ENCODE data around the gene PINK1.

PINK1 gene

DNA sequence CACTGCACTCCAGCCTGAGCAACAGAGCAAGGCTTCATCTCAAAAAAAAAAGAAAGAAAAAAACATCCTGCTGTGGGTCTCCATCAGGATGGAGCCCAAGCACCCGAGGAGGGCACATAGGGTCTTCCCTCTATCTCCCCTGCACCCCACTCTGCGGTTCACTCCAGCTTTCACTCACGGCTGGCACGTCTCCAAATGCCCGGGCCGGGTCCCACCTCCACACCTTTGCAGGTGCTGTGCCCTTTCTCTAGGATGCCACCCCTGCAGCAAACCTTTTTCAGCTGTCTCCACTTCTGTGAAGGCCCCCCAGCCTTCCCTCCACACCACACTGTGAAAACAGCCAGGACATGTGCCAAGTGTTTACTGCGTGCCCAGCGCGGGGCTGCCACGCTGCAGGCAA lies 50.4 kb downstream of the PINK1 start:
- no peak for DNase-seq

DNA sequence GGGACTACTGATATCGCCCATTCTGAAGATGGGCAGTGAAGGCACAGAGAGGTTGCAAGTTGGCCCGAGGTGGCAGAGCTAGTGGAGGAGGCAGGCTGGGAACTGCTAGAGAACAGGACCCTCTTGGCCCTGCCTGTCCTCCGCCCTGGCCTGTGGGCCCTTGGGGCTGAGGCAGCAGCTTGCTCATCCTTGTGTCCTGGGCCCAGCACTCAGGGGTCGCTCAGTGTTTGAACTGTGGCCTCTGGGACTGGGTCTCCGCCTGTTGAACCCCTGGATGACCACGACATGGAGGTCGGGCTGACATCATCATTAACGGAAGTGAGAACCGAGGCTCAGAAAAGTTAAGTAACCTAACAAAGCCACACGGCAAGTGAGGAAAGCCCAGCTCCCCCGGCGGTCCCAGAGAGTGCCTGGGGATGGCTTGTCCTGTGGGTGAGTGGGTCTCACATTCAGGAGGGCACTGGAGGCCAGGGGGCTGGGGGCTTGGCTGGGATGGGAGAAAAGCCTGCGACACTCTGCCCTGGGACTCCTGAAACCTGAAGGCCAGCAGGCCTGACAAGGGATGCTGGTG lies 50.9 kb downstream of the PINK1 start:
- no peak for DNase-seq

GRCh38 chr1:20684651-20685050 lies 51.4 kb downstream of the PINK1 start:
- DNase-seq, result no peak

GRCh38 chr1:20685099-20685662 lies 51.9 kb downstream of the PINK1 start:
- DNase-seq, result no peak

- no peak for DNase-seq
Measured at GRCh38 chr1:20685741-20686140, 52.5 kb downstream of the PINK1 start.

GRCh38 chr1:20686883-20687725 lies 53.8 kb downstream of the PINK1 start:
- DNase-seq, result no peak

DNA sequence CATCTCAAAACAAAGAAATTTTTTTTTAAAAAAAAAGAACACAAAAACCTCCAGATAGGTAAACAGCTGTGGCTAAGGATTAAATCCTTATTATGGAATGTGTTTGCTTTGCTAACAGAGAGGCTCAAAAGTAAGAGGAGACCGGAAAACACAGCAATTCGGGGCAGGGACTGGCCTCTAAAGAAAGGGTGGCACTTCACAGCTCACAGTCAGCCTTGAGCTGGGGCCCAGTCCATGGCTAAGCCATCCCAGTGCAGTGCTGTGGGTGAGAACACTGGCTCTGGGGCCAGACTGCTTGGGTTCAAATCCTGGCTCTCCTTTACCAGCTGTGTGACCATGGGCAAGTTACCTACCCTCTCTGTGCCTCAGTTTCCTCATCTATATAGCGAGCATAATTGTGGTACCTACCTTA lies 56.4 kb downstream of the PINK1 start:
- no peak for DNase-seq

DNA sequence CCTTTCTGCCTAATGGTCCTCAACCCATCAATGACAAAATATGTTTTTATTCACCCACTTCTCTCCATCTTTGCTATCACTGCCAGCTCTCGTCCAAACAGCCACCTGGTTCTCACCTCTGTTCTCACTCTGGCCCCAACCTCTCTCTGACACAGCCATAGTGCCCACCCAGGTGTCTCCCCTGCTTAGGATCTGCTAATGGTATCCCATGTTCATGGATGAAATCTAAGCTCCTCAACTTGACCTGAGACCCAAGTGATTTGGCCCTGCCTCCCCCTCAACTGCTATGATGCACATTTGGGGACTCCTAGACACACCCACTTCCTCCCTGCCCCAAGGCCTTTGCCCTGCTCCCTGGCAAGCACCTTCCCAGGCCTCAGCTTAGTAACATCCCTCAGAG lies 58.6 kb downstream of the PINK1 start:
- DNase-seq, result no peak

DNA sequence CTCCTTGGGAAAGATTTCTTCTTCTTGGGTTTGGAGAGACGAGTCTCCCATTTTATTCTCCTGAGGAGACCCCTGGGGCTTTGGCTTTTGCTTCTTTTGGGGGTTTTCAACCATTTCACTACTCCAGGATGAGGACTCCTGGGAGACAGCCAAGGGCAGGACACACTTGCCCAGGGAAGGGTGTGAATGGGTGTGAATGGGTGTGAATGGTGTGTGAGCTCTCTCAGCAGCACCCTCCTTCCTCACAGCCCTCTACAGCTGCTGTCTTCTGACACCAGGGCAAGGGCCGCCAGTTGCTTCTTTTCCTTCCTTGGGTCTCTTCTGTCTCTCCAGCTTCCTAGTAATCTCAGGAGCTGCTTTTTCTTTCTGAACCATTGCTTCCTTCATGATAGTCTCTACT lies 60.4 kb downstream of the PINK1 start:
- DNase-seq, result no peak

DNA sequence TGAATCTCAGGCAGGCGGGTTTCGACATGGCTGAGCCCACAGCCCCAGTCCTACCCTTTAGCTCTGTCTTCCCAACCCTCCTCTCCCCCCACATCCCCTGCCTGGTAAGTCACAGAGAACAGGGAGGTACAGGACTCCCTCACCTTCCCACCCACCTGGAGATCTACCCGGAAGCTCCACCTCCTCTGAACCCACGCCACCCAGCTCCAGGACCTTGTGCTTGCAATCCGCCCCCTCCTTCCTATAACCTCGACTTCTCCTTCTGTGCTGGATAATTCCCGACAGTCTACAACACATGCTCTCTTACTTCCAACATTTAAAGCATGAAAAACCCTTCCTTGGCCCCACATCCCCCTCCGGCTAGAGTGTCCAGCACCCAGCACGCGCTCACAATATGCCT lies 62.3 kb downstream of the PINK1 start:
- no peak for DNase-seq

GRCh38 chr1:20696397-20697333 lies 63.4 kb downstream of the PINK1 start:
- peak; percentile 74 for DNase-seq

DNA sequence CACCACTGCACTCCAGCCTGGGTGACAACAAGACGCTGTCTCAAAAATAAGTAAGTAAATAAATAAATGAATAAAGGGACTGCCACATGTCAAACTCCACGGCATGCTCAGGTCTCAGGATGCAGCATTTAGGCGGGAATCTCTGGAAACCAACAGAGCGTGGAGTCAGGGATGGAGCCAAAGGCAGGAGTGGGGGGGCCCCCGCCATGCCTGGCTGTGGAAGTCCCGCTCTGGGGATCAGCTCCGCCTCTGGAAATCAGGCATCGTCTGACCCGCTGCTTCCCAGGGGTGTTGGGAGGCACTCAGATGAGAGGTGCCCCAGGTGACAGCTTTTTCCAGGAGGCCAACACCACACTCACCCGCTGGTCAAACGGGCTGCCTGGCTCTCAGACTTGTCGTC lies 64.3 kb downstream of the PINK1 start:
- no peak for DNase-seq

DNA sequence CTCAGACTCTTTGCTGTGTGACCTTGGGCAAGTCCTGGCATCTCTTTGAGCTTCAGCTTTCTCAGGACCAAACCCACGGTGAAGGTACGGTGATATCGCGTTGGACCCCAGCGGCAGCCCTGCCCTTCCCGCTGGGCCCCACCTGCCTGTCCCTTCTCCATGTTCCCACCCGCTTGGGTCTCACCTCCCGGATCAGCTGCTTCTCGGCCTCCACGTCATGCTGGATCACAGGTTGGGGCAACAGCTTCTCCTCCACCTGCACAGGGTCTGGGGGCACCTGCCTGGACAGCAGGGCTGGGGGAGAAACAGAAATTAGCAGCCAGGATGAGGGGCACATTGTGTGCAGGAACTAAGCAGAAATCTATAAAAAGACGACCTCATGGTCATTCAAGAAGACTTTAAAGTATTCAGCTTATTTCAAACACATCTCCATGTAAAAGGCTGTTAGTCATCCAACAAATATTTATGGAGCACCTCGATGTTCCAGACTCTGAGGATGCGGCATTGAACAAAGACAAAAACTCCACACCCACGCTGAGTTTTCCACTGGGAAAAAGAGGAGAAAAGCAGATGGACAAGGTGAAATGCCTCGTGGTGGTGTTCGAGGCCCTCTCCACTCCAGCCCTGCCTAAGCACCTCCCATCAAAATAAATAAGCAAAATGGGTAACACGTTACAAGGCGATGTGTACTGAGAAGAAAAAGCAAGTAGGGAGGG lies 65.1 kb downstream of the PINK1 start:
- no peak for DNase-seq

DNA sequence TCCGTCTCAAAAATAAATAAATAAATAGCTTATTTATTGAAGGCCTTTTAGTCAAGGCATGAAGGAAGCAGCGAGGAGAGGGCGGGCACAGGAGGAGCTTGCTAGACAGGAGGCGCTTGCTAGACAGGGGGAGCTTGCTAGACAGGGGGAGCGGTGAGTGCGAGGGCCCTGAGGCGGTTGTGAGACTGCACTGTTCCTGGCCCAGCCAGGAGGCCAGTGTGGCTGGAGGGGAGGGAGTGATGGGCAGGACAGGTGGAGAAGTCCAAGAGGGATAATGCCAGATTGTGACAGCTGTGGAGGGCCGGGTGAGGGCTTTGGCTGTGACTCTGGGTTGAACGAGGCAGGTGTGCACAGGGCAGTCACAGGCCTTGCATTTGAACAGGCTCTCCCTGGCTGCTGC lies 66.3 kb downstream of the PINK1 start:
- no peak for DNase-seq

DNA sequence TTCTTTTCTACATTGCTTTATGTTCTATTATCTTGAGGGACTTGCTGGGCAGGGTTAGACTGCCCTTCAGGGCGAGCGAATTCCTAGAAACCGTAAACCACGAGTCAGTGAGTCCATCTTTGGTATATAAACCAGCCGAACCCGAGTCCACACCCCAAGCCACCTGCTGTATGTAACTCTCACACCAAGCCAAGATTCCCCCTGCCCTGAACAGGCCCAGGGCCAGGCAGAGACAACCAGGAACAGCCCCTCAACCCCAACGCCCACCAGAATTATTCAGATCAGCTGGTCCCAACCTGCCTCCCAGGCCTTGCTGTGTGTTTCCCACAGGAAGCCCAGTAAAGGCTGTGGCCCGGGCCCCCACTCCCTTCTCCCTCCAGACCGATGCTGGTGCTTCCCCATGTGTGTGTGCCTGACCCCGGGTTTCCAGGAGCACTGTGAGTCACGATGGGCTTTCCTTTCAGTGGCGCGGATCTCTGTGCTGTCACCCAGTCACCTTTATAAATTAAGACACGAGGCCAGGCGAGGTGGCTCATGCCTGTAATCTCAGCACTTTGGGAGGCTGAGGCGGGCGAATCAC lies 67.5 kb downstream of the PINK1 start:
- no peak for DNase-seq
